Right lobe of liver (tissue), 4 donors: ENCODE measurements around the gene IL18BP.

ENCODE experiments used
- CTCF ChIP-seq, 4 donors: fragments of 200-600 bp in 3 of 4; fragments of 450-650 bp in 1 of 4; IDR thresholded peaks; one replicate each; pipeline versions ENCODE4 v1.5.1 to v1.8.0; 2016 to 2022; ENCODE audit warnings: antibody characterized with exemption in 4 of 4, mild to moderate bottlenecking in 2 of 4
- POLR2A ChIP-seq: fragments of 450-650 bp; IDR thresholded peaks from one replicate; pipeline ENCODE4 v1.6.1; 2017; ENCODE audit warnings: antibody characterized with exemption, mild to moderate bottlenecking
- donor health status: DM: no; HTN: no; CAD: no.
- donor health status: DM: no; HTN: no; CAD: no.
- donor health status: DM: no; HTN: yes; CAD: no.

DNA sequence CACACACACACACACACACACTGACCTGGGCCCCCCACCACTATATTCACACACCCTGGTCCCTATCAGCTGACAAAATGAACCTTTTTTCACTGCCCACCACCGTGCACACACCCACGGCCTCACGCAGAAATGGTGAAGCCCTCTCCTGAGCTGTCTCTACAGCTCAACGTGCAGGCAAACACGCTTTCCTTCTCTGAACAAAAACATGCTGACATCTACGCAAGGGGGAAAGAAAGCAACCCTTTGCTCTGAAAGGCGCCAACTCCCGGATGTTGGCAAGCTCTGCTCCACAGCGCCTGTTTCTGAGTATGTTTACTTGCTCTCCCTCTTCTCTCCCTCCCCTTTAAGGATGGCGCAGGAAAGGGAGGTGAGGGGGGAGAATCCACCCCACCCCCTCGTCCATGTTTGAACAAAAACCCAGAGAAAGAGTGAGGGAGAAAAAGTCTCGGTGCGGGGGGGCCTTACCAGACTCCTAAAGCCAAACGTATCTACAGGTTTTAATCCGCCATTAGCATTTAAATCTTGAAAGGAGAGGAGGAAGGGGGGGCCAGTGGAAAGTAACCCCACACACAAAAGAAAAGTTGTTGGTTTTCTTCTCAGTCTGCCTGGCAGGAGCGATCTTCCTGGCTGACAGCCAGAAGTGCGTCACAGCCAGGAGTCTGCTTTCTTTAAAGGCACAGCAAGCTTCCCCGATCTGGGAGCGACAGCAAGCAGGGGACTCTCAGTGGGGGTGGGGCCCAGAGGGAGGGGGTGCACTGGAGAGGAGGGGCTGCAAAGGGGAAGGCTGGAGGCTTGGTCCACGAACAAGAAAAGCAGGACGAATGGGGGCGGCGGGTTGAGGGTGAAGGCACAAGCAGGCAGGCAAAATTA is 42.0 kb downstream of the IL18BP start:
- TF ChIP-seq CTCF (IDR thresholded peaks at IDR 0.05) (no peak), POLR2A (no peak)
